GM21825 (cell line): Measurements from ENCODE around the gene REV3L.
A peak's percentile ranks its signal among the peaks of the same experiment; 100 is the strongest.
"Not testable (repeated sequence)": the region's sequence is repeated elsewhere in the genome, so short reads cannot be mapped to it uniquely, and the experiment has no call there.

Experiments
- ATAC-seq: cut with Tn5 transposase; IDR thresholded peaks from one replicate; pipeline ENCODE4 v1.9.1; 2021; ENCODE audit warnings: mild to moderate bottlenecking, moderate library complexity; ENCODE audit not compliant: unreplicated experiment

Gene REV3L

GRCh38 chr6:111482959-111483735 is at the start of gene REV3L:
Gene REV3L, minus strand, starts transcription at chr6:111483218. Its CDS starts 330 bp downstream, at chr6:111482888.
- ATAC-seq = peak; percentile 30

GRCh38 chr6:111531185-111531584 is 48.2 kb upstream of the REV3L start:
- no peak for ATAC-seq

- no peak for ATAC-seq
These were observed 47.6 kb upstream of the REV3L start for GRCh38 chr6:111530667-111531066.

GRCh38 chr6:111530218-111530617 is 47.2 kb upstream of the REV3L start:
- no peak for ATAC-seq

- ATAC-seq = no peak
These were observed 44.3 kb upstream of the REV3L start for GRCh38 chr6:111527367-111527766.

- ATAC-seq = no peak
These were observed 41.7 kb upstream of the REV3L start for GRCh38 chr6:111524735-111525134.

- no peak for ATAC-seq
These were observed 41.2 kb upstream of the REV3L start for GRCh38 chr6:111524252-111524651.

- ATAC-seq = no peak
These were observed 40.6 kb upstream of the REV3L start for GRCh38 chr6:111523484-111524167.

- no peak for ATAC-seq
These were observed 39.5 kb upstream of the REV3L start for GRCh38 chr6:111522393-111523020.

GRCh38 chr6:111521497-111522270 is 38.7 kb upstream of the REV3L start:
- no peak for ATAC-seq

- ATAC-seq = no peak
These were observed 37.5 kb upstream of the REV3L start for GRCh38 chr6:111520524-111520923.

GRCh38 chr6:111517965-111518364 is 34.9 kb upstream of the REV3L start:
- no peak for ATAC-seq

GRCh38 chr6:111515259-111515658 is 32.2 kb upstream of the REV3L start:
- no peak for ATAC-seq

- ATAC-seq = not testable (repeated sequence)
These were observed 31.5 kb upstream of the REV3L start for GRCh38 chr6:111514531-111514930.

- not testable (repeated sequence) for ATAC-seq
These were observed 24.2 kb upstream of the REV3L start for GRCh38 chr6:111507219-111507618.

- not testable (repeated sequence) for ATAC-seq
These were observed 22.5 kb upstream of the REV3L start for GRCh38 chr6:111505498-111505897.

GRCh38 chr6:111503660-111504059 is 20.6 kb upstream of the REV3L start:
- no peak for ATAC-seq

- ATAC-seq = no peak
These were observed 20.2 kb upstream of the REV3L start for GRCh38 chr6:111503194-111503593.

GRCh38 chr6:111502154-111502553 is 19.1 kb upstream of the REV3L start:
- ATAC-seq = no peak

GRCh38 chr6:111499269-111499793 is 16.3 kb upstream of the REV3L start:
- no peak for ATAC-seq
